ENCODE data around the gene ASPG.

Gene ASPG

DNA sequence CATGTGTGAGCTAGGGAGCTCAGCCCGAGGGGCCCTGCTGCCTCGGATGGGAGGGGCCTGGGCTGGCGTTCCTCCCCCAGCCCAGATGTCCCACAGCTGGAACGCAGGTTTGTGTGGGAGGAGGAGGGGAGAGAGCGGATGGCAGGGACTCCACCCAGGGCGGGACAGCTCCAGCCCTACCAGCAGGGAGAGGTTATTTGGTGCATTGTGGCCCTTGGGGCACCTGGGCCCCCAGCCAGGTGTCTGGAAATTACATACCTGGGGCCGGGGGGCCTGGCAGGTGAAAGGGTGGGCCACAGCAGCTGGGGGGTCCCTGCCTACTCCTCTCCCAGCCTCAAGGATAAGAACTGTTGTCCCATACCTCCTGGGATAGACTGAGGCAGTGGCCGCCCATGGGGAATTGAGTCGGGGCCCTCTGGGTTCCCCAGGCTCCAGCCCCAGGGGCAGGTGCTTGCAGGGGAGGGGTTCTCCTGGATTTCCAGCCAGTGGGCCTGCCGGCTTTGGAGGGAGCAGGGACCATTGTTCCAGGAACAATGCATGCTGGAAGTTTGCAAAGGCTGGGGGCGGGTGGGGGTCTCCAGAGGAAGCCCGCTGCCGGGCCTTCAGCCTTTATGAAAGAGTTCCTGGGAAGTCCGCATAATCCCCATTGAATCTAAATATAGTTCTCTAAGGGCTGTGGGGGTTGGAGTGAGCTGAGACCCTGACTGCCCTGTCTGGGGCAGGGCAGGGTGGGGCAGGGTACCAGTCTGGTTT, 54.1 kb downstream of the ASPG start:
- Histone ChIP-seq H3K4me3 (replicated peaks; ENCODE audit: insufficient read depth, low read length) (no peak overlapping the region), H3K27me3 (ENCODE audit: insufficient read depth, poor library complexity, severe bottlenecking) (peaks cover 43% of the 10 kb centered on the region), H3K27ac (replicated peaks) (no peak overlapping the region)
- DNase-seq (ENCODE audit: low read depth in 1 of 2, low spot score in 1 of 2), result no peak
- TF ChIP-seq GABPA (IDR thresholded peaks at IDR 0.05; ENCODE audit: low read depth), result no peak
- TF ChIP-seq, protein P1, sequence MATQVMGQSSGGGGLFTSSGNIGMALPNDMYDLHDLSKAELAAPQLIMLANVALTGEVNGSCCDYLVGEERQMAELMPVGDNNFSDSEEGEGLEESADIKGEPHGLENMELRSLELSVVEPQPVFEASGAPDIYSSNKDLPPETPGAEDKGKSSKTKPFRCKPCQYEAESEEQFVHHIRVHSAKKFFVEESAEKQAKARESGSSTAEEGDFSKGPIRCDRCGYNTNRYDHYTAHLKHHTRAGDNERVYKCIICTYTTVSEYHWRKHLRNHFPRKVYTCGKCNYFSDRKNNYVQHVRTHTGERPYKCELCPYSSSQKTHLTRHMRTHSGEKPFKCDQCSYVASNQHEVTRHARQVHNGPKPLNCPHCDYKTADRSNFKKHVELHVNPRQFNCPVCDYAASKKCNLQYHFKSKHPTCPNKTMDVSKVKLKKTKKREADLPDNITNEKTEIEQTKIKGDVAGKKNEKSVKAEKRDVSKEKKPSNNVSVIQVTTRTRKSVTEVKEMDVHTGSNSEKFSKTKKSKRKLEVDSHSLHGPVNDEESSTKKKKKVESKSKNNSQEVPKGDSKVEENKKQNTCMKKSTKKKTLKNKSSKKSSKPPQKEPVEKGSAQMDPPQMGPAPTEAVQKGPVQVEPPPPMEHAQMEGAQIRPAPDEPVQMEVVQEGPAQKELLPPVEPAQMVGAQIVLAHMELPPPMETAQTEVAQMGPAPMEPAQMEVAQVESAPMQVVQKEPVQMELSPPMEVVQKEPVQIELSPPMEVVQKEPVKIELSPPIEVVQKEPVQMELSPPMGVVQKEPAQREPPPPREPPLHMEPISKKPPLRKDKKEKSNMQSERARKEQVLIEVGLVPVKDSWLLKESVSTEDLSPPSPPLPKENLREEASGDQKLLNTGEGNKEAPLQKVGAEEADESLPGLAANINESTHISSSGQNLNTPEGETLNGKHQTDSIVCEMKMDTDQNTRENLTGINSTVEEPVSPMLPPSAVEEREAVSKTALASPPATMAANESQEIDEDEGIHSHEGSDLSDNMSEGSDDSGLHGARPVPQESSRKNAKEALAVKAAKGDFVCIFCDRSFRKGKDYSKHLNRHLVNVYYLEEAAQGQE (IDR thresholded peaks at IDR 0.05; ENCODE audit: insufficient replicate concordance, low read depth), result no peak

DNA sequence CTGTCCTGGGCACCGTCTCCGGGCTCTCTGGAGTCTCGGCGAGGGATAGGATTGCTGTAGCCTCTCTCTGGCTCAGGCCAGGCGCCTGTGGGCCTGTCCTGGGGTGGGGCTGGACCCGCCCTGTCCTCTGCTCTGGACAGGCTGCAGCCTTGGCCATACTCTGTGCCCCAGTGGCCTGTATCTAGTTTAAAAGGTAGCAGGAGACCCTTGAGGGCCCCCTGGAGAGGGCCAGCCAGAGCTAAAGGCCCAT, 54.6 kb downstream of the ASPG start:
- DNase-seq (ENCODE audit: low read depth in 1 of 2, low spot score in 1 of 2), result no peak
- TF ChIP-seq GABPA (IDR thresholded peaks at IDR 0.05; ENCODE audit: low read depth) (no peak), SPI1 (IDR thresholded peaks at IDR 0.05; ENCODE audit: borderline replicate concordance, low read depth) (no peak), POLR2AphosphoS5 (IDR thresholded peaks at IDR 0.05; ENCODE audit: low read depth) (no peak)
- TF ChIP-seq, protein P2, sequence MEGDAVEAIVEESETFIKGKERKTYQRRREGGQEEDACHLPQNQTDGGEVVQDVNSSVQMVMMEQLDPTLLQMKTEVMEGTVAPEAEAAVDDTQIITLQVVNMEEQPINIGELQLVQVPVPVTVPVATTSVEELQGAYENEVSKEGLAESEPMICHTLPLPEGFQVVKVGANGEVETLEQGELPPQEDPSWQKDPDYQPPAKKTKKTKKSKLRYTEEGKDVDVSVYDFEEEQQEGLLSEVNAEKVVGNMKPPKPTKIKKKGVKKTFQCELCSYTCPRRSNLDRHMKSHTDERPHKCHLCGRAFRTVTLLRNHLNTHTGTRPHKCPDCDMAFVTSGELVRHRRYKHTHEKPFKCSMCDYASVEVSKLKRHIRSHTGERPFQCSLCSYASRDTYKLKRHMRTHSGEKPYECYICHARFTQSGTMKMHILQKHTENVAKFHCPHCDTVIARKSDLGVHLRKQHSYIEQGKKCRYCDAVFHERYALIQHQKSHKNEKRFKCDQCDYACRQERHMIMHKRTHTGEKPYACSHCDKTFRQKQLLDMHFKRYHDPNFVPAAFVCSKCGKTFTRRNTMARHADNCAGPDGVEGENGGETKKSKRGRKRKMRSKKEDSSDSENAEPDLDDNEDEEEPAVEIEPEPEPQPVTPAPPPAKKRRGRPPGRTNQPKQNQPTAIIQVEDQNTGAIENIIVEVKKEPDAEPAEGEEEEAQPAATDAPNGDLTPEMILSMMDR (IDR thresholded peaks at IDR 0.05; ENCODE audit: insufficient read depth, low read length), result no peak
- TF ChIP-seq, protein P1 (IDR thresholded peaks at IDR 0.05; ENCODE audit: insufficient replicate concordance, low read depth), result no peak
- Histone ChIP-seq H3K4me3 (replicated peaks; ENCODE audit: insufficient read depth, low read length) (no peak overlapping the region), H3K27ac (replicated peaks) (no peak overlapping the region), H3K27me3 (ENCODE audit: insufficient read depth, poor library complexity, severe bottlenecking) (peaks cover 38% of the 10 kb centered on the region)

DNA sequence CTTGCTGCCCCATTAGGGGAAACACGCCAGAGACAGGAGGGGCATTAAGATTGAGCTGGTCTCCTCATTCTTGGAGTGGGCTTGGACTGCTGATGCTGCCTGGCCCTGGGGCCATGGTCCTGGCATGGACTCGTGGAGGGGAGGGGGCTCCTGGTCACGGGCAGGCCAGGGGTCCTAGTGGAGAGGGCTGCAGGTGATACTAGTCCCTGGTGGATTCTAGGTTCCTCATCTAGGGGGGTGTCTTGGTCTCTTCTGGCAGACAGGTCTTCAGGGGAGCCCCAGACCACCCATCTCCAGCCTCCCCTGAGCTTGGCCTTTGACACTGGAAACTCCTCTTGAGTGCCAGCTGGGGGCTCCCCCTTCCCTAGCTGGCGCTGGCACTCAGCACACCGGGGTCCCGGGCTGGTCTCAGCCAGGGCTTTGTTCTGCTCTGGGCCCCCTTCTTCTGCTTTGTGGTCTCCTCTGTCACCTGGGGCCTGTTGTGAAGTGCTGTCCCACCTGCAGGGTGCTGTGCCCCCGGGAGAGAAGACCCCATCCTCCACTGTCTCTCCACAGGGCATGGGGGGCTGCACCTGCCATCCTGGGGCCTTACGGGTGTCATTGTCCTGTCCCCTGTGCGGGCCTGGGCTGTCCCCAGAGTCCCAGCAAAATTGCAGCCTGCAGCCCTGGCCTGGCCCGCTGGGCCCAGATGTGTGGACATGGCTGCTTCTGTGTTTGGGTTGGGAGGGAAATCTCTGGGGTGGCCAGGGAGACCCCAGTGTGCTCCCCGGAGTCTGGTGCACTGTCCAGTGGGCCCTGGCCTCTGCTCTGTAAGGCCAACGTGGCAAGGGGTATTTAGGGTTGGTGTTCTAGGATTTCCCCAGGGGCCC, 55.2 kb downstream of the ASPG start:
- TF ChIP-seq, protein P2 (IDR thresholded peaks at IDR 0.05; ENCODE audit: insufficient read depth, low read length), result no peak
- TF ChIP-seq SPI1 (IDR thresholded peaks at IDR 0.05; ENCODE audit: borderline replicate concordance, low read depth) (no peak), POLR2AphosphoS5 (IDR thresholded peaks at IDR 0.05; ENCODE audit: low read depth) (no peak), GABPA (IDR thresholded peaks at IDR 0.05; ENCODE audit: low read depth) (no peak)
- TF ChIP-seq, protein P1 (IDR thresholded peaks at IDR 0.05; ENCODE audit: insufficient replicate concordance, low read depth), result no peak
- no peak overlapping the region for H3K4me3 ChIP-seq (replicated peaks; ENCODE audit: insufficient read depth, low read length)

More for the DNA sequence above, 55.2 kb downstream of the ASPG start:
- no peak overlapping the region for H3K27ac ChIP-seq (replicated peaks)
- DNase-seq (ENCODE audit: low read depth in 1 of 2, low spot score in 1 of 2), result no peak
- H3K27me3 ChIP-seq (ENCODE audit: insufficient read depth, poor library complexity, severe bottlenecking), result peaks cover 33% of the 10 kb centered on the region
